ENCODE measurements around the gene ZNF692.

The ZNF692 gene

GRCh38 chr1:248814351-248814750 lies 44.5 kb downstream of the ZNF692 start:
- TF ChIP-seq CTCF (IDR thresholded peaks at IDR 0.05; ENCODE audit: insufficient read depth, low read depth, low read length, missing control alignments): no peak

GRCh38 chr1:248813546-248813945 lies 45.3 kb downstream of the ZNF692 start:
- DNase-seq (ENCODE audit: low read depth): no peak
- TF ChIP-seq CTCF (IDR thresholded peaks at IDR 0.05; ENCODE audit: insufficient read depth, low read depth, low read length, missing control alignments): no peak

More at GRCh38 chr1:248814351-248814750, 44.5 kb downstream of the ZNF692 start:
- no peak for DNase-seq (ENCODE audit: low read depth)
- H3K4me3 ChIP-seq (ENCODE audit: low read length): no peak overlapping the region

GRCh38 chr1:248812736-248813425 lies 46.0 kb downstream of the ZNF692 start:
- no peak for TF ChIP-seq CTCF (IDR thresholded peaks at IDR 0.05; ENCODE audit: insufficient read depth, low read depth, low read length, missing control alignments)
- no peak for DNase-seq (ENCODE audit: low read depth)
- H3K4me3 ChIP-seq (ENCODE audit: low read length): no peak overlapping the region

More at GRCh38 chr1:248813546-248813945, 45.3 kb downstream of the ZNF692 start:
- no peak overlapping the region for H3K4me3 ChIP-seq (ENCODE audit: low read length)

- peak; percentile 12 for TF ChIP-seq CTCF (IDR thresholded peaks at IDR 0.05; ENCODE audit: insufficient read depth, low read depth, low read length, missing control alignments)
- H3K4me3 ChIP-seq (ENCODE audit: low read length): no peak overlapping the region
- no peak for DNase-seq (ENCODE audit: low read depth)
Observed at GRCh38 chr1:248811514-248812490, 47.1 kb downstream of the ZNF692 start.

GRCh38 chr1:248810727-248811513 lies 48.0 kb downstream of the ZNF692 start:
- no peak overlapping the region for H3K4me3 ChIP-seq (ENCODE audit: low read length)
- DNase-seq (ENCODE audit: low read depth): peak; percentile 27

More at GRCh38 chr1:248810727-248811513, 48.0 kb downstream of the ZNF692 start:
- no peak for TF ChIP-seq CTCF (IDR thresholded peaks at IDR 0.05; ENCODE audit: insufficient read depth, low read depth, low read length, missing control alignments)
